GM18507 (cell line): Measurements from ENCODE around the gene CSNK1D.
"Not testable (repeated sequence)": the region's sequence is repeated elsewhere in the genome, so short reads cannot be mapped to it uniquely, and the experiment has no call there.

Source experiments
- DNase-seq: peaks from one replicate; pipeline ENCODE4 v3.0.0; 2011; ENCODE audit warnings: low read depth; ENCODE audit not compliant: insufficient read length; ENCODE audit errors: extremely low spot score
- FAIRE-seq: peaks from 2 replicates; lab custom pipeline; 2011; peaks lifted over from hg19 to GRCh38; lab: Jason Lieb, UNC

The CSNK1D gene

GRCh38 chr17:82256242-82256885 lies 17.1 kb downstream of the CSNK1D start:
- DNase-seq (no peak), FAIRE-seq (no peak)

- DNase-seq (no peak), FAIRE-seq (no peak)
These were observed 18.0 kb downstream of the CSNK1D start for GRCh38 chr17:82255402-82255972.

GRCh38 chr17:82254746-82255145 lies 18.8 kb downstream of the CSNK1D start:
- DNase-seq, FAIRE-seq: not testable (repeated sequence)

GRCh38 chr17:82254096-82254495 lies 19.4 kb downstream of the CSNK1D start:
- FAIRE-seq, DNase-seq: not testable (repeated sequence)

GRCh38 chr17:82253179-82253544 lies 20.3 kb downstream of the CSNK1D start:
- DNase-seq, result no peak
- no peak for FAIRE-seq

- DNase-seq, result no peak
- no peak for FAIRE-seq
These were observed 20.9 kb downstream of the CSNK1D start for GRCh38 chr17:82252511-82253178.

GRCh38 chr17:82250868-82251500 lies 22.5 kb downstream of the CSNK1D start:
- FAIRE-seq (no peak), DNase-seq (no peak)

- no peak for FAIRE-seq
- DNase-seq, result no peak
These were observed 23.5 kb downstream of the CSNK1D start for GRCh38 chr17:82249896-82250581.

GRCh38 chr17:82248815-82249674 lies 24.5 kb downstream of the CSNK1D start:
- FAIRE-seq (no peak), DNase-seq (no peak)

- no peak for FAIRE-seq
- DNase-seq, result no peak
These were observed 25.4 kb downstream of the CSNK1D start for GRCh38 chr17:82247856-82248671.

GRCh38 chr17:82247182-82247823 lies 26.2 kb downstream of the CSNK1D start:
- DNase-seq (no peak), FAIRE-seq (no peak)

GRCh38 chr17:82246365-82247181 lies 26.9 kb downstream of the CSNK1D start:
- DNase-seq, result no peak
- FAIRE-seq, result no peak

- DNase-seq (no peak), FAIRE-seq (no peak)
These were observed 27.5 kb downstream of the CSNK1D start for GRCh38 chr17:82246040-82246364.

GRCh38 chr17:82245134-82246039 lies 28.1 kb downstream of the CSNK1D start:
- no peak for FAIRE-seq
- no peak for DNase-seq

- DNase-seq (no peak), FAIRE-seq (no peak)
These were observed 28.9 kb downstream of the CSNK1D start for GRCh38 chr17:82244413-82245133.
